Measurements from ENCODE around the gene CD276.

Gene CD276

DNA sequence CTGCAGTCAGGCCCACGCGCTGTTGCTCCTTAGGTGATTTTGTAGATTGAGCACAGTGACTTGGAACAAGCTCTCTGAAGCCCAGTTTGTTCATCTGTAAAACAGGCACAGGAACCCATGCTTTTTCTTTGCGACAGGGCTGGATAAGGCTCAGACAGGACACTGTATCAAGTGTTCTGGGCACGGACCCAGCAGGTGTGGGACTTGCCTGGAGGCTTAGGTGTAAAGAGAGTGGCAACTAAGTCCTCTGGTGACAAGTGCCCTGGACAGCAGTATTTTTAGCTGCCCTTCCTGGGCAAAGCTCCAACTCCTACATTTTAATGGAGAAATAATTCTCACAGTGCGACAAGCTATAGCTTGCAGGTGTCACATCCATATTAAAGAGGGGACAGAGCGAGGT, 32.2 kb downstream of the CD276 start:
- no peaks in the 10 kb centered on the region for H3K9me3 ChIP-seq (ENCODE audit: control insufficient read depth, low read length)
- no peaks in the 10 kb centered on the region for H3K36me3 ChIP-seq (ENCODE audit: control insufficient read depth, insufficient read depth, low read length)
- H3K27ac ChIP-seq, result no peak overlapping the region
- H3K4me3 ChIP-seq (ENCODE audit: low read depth, low read length), result no peak overlapping the region
- no peaks in the 10 kb centered on the region for H3K27me3 ChIP-seq (ENCODE audit: control insufficient read depth, insufficient read depth, low read length)
- TF ChIP-seq, protein P1, sequence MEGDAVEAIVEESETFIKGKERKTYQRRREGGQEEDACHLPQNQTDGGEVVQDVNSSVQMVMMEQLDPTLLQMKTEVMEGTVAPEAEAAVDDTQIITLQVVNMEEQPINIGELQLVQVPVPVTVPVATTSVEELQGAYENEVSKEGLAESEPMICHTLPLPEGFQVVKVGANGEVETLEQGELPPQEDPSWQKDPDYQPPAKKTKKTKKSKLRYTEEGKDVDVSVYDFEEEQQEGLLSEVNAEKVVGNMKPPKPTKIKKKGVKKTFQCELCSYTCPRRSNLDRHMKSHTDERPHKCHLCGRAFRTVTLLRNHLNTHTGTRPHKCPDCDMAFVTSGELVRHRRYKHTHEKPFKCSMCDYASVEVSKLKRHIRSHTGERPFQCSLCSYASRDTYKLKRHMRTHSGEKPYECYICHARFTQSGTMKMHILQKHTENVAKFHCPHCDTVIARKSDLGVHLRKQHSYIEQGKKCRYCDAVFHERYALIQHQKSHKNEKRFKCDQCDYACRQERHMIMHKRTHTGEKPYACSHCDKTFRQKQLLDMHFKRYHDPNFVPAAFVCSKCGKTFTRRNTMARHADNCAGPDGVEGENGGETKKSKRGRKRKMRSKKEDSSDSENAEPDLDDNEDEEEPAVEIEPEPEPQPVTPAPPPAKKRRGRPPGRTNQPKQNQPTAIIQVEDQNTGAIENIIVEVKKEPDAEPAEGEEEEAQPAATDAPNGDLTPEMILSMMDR (IDR thresholded peaks at IDR 0.05), result no peak
- no peaks in the 10 kb centered on the region for H3K79me2 ChIP-seq
- H3K4me1 ChIP-seq, result no peaks in the 10 kb centered on the region
- no peak overlapping the region for H3K9ac ChIP-seq
- H3K4me2 ChIP-seq (ENCODE audit: low read length), result no peak overlapping the region
- no peak overlapping the region for H2AFZ ChIP-seq

DNA sequence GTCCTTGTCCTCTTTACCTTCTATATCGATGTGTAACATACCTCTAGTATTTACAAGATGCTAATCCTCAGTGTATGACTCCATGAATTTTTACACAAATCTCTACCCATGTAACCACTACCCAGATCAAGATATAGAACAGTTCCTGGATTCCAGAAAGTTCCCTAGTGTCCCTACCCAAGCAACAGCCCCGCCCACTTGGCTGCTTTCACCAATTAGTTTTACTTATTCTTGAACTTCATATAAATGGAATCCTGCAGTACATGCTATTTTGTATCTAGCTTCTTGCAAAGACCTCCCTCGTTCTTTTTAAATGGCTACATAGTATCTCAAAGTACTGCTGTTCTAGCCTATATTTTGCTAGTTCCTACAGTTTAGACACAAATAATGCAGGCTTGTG, 33.0 kb downstream of the CD276 start:
- Histone ChIP-seq H3K4me1 (no peaks in the 10 kb centered on the region), H3K27ac (no peak overlapping the region), H2AFZ (no peak overlapping the region), H3K27me3 (ENCODE audit: control insufficient read depth, insufficient read depth, low read length) (no peaks in the 10 kb centered on the region), H3K79me2 (no peaks in the 10 kb centered on the region), H3K36me3 (ENCODE audit: control insufficient read depth, insufficient read depth, low read length) (no peaks in the 10 kb centered on the region), H3K4me3 (ENCODE audit: low read depth, low read length) (no peak overlapping the region), H3K9ac (no peak overlapping the region), H3K9me3 (ENCODE audit: control insufficient read depth, low read length) (no peaks in the 10 kb centered on the region), H3K4me2 (ENCODE audit: low read length) (no peak overlapping the region)
- TF ChIP-seq, protein P1 (IDR thresholded peaks at IDR 0.05), result no peak

DNA sequence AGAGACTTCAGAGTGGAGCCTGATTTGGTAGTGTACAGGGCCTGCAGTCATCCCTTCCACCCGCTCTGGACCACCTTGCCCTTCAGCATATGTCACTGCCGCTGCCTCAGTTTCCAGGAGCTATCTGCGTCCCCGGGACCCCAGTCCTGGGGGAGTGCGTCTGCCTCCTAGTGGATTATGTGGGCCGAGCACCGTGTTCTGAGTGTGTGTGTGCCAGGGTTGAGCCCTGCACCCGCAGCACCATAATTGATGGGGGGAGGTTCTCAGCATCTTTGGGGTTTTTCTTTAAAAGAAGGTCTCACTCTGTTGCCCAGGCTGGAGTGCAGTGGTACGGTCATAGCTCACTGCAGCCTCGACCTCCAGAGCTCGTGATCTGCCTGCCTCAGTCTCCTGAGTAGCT, 33.6 kb downstream of the CD276 start:
- Histone ChIP-seq H3K9me3 (ENCODE audit: control insufficient read depth, low read length) (no peaks in the 10 kb centered on the region), H3K27ac (no peak overlapping the region), H3K9ac (no peak overlapping the region), H3K36me3 (ENCODE audit: control insufficient read depth, insufficient read depth, low read length) (no peaks in the 10 kb centered on the region), H3K4me2 (ENCODE audit: low read length) (no peak overlapping the region), H3K27me3 (ENCODE audit: control insufficient read depth, insufficient read depth, low read length) (no peaks in the 10 kb centered on the region), H3K4me1 (no peaks in the 10 kb centered on the region), H3K79me2 (no peaks in the 10 kb centered on the region), H2AFZ (no peak overlapping the region), H3K4me3 (ENCODE audit: low read depth, low read length) (no peak overlapping the region)
- TF ChIP-seq, protein P1 (IDR thresholded peaks at IDR 0.05), result no peak

DNA sequence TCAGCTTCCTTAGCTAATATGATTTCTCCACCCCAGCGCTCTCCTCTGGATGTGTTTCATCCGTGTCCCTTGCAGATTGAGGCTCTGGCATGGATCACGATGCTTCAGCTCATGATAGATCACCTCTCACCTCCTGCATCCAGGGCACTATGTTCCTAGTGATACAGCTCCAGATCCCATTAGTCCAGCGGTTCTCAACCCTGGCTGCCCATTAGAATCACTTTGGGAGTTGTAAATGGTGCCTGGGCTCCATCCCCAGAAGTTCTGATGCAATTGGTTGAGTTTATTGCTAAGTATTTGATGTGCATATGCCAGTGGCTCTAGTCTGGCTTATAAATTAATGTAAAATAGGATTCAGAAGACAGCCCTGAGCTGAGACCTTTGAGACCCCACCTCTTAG, 34.5 kb downstream of the CD276 start:
- TF ChIP-seq, protein P1 (IDR thresholded peaks at IDR 0.05), result no peak

DNA sequence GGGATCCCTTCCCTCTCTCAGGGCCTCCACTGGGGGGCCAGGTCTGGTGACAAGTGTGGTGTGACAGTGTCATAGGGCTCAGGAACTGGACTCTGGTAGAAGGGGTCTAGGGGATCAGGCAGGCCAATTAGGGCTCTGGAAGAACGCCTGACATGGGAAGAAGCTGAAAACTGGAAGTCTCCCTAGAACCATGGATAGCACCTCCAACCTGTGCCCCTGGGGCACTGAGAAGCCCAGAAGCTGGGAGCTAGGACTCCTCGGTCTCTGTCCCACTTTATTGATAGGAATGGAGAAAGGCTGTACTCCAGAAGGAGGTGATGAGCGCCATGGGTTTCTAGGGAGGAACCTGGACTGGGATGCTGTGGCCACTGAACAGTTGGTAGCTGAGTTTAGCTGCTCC, 38.2 kb downstream of the CD276 start:
- Histone ChIP-seq H3K4me1 (no peaks in the 10 kb centered on the region), H2AFZ (no peak overlapping the region), H3K4me3 (ENCODE audit: low read depth, low read length) (no peak overlapping the region), H3K4me2 (ENCODE audit: low read length) (no peak overlapping the region), H3K27me3 (ENCODE audit: control insufficient read depth, insufficient read depth, low read length) (no peaks in the 10 kb centered on the region), H3K79me2 (no peaks in the 10 kb centered on the region), H3K9me3 (ENCODE audit: control insufficient read depth, low read length) (no peaks in the 10 kb centered on the region), H3K9ac (no peak overlapping the region), H3K27ac (no peak overlapping the region), H3K36me3 (ENCODE audit: control insufficient read depth, insufficient read depth, low read length) (no peaks in the 10 kb centered on the region)
- TF ChIP-seq, protein P1 (IDR thresholded peaks at IDR 0.05), result no peak

More for the DNA sequence above, 34.5 kb downstream of the CD276 start:
- Histone ChIP-seq H3K9me3 (ENCODE audit: control insufficient read depth, low read length) (no peaks in the 10 kb centered on the region), H3K27ac (no peak overlapping the region), H2AFZ (no peak overlapping the region), H3K4me3 (ENCODE audit: low read depth, low read length) (no peak overlapping the region), H3K9ac (no peak overlapping the region), H3K4me1 (no peaks in the 10 kb centered on the region), H3K4me2 (ENCODE audit: low read length) (no peak overlapping the region), H3K27me3 (ENCODE audit: control insufficient read depth, insufficient read depth, low read length) (no peaks in the 10 kb centered on the region), H3K36me3 (ENCODE audit: control insufficient read depth, insufficient read depth, low read length) (no peaks in the 10 kb centered on the region), H3K79me2 (no peaks in the 10 kb centered on the region)

Data from parathyroid adenoma (tissue), 2 donors.